ENCODE measurements around the gene MTX1.

DNA sequence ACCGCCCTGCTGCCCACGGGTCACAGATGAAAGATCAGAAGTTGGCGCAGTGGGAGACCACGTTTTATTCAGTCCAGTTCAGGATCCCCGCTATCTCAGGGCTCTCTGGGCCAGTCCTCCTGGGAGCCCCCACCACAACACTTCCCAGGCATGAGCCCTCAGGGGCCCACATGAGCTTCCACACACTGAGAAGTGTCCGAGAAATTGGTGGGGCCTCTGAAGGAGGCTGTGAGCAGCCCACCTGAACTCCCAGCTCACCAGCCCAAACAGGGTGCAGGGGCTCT is 22.8 kb upstream of the MTX1 start:
- TF ChIP-seq EZH2 (IDR thresholded peaks at IDR 0.05; ENCODE audit: insufficient read depth, poor library complexity, severe bottlenecking): no peak
- TF ChIP-seq EZH2phosphoT487 (IDR thresholded peaks at IDR 0.05; ENCODE audit: insufficient read depth, low read depth): no peak

Data from GM23248 (cell line).